Naive B cell (primary cell): ENCODE data around the gene CHN2. TPM values are rescaled to one million over a fixed set of nuclear protein-coding genes. Genes with fewer than 3 reads are reported as not detected.
A peak's percentile ranks its signal among the peaks of the same experiment; 100 is the strongest.

ENCODE experiments used
- ATAC-seq, 2 donors: fragments of 150-1000 bp; cut with Tn5 transposase; 2 replicates each; pipeline ENCODE4 v1.10.0; 2021; ENCODE audit warnings: low read depth in 2 of 2, mild to moderate bottlenecking in 2 of 2, moderate library complexity in 2 of 2
- DNase-seq: peaks from one replicate; pipeline ENCODE4 v3.0.0; 2022
- H3K27ac Mint-ChIP-seq, 6 donors: one replicate each; pipeline ENCODE4 v1.8.0; 2020 to 2022; ENCODE audit warnings: mild to moderate bottlenecking in 6 of 6, mixed read lengths in 6 of 6, moderate library complexity in 5 of 6, inconsistent platforms in 2 of 6
- H3K27me3 Mint-ChIP-seq, 3 donors: one replicate each; pipeline ENCODE4 v1.8.0; 2021 to 2022; ENCODE audit warnings: mixed read lengths in 3 of 3, mild to moderate bottlenecking in 1 of 3
- H3K36me3 Mint-ChIP-seq, 2 donors: one replicate each; pipeline ENCODE4 v1.8.0; 2020 to 2022; ENCODE audit warnings: mixed read lengths in 2 of 2, inconsistent platforms in 1 of 2, mild to moderate bottlenecking in 1 of 2
- H3K4me1 Mint-ChIP-seq, 3 donors: one replicate each; pipeline ENCODE4 v1.8.0; 2020 to 2022; ENCODE audit warnings: mixed read lengths in 3 of 3, inconsistent platforms in 1 of 3, mild to moderate bottlenecking in 1 of 3, moderate library complexity in 1 of 3
- H3K4me3 Mint-ChIP-seq, 8 donors: one replicate each; pipeline ENCODE4 v1.8.0; 2020 to 2022; ENCODE audit warnings: mild to moderate bottlenecking in 8 of 8, mixed read lengths in 8 of 8, moderate library complexity in 8 of 8, inconsistent platforms in 2 of 8
- H3K9me3 Mint-ChIP-seq, 7 donors: one replicate each; pipeline ENCODE4 v1.8.0; 2020 to 2022; ENCODE audit warnings: mixed read lengths in 7 of 7, mild to moderate bottlenecking in 5 of 7, inconsistent platforms in 2 of 7, moderate library complexity in 1 of 7
- polyA plus RNA-seq, 6 donors: library from polyadenylated mRNA; unstranded; fragments of 300-500 nt; fragmentation: Illumina TruSeq; gene quantifications; one replicate each; pipeline ENCODE4 v1.2.3, GENCODE V29; 2021; ENCODE audit warnings: low read depth in 6 of 6

Gene CHN2
- polyA plus RNA-seq, 6 donors from 2014 or later = 0.27 TPM; not detected in 5

GRCh38 chr7:29375641-29376562 is 181.3 kb downstream of the CHN2 start:
- DNase-seq (no peak), ATAC-seq (no peak)
- Mint-ChIP-seq H3K4me1 (no peaks in the 10 kb centered on the region), H3K36me3 (no peaks in the 10 kb centered on the region), H3K4me3 (no peak overlapping the region), H3K27ac (no peak overlapping the region), H3K9me3 (no peaks in the 10 kb centered on the region), H3K27me3 (peaks cover 6 to 9% (median 7%) of the 10 kb centered on the region in 3 donors)

- H3K4me3 Mint-ChIP-seq = no peak overlapping the region
- no peak for DNase-seq
- no peaks in the 10 kb centered on the region for H3K4me1 Mint-ChIP-seq
- H3K27me3 Mint-ChIP-seq = peaks cover 6 to 9% (median 7%) of the 10 kb centered on the region in 3 donors
- no peaks in the 10 kb centered on the region for H3K9me3 Mint-ChIP-seq
- no peaks in the 10 kb centered on the region for H3K36me3 Mint-ChIP-seq
- no peak for ATAC-seq
- no peak overlapping the region for H3K27ac Mint-ChIP-seq
These were observed 183.1 kb downstream of the CHN2 start for GRCh38 chr7:29377718-29378117.

- H3K27me3 Mint-ChIP-seq = peaks cover 6 to 9% (median 7%) of the 10 kb centered on the region in 3 donors
- H3K4me1 Mint-ChIP-seq = no peaks in the 10 kb centered on the region
- no peak overlapping the region for H3K27ac Mint-ChIP-seq
- no peaks in the 10 kb centered on the region for H3K9me3 Mint-ChIP-seq
- no peak for ATAC-seq
- no peaks in the 10 kb centered on the region for H3K36me3 Mint-ChIP-seq
- no peak overlapping the region for H3K4me3 Mint-ChIP-seq
- DNase-seq = no peak
These were observed 185.0 kb downstream of the CHN2 start for GRCh38 chr7:29379551-29379950.

- Mint-ChIP-seq H3K4me3 (no peak overlapping the region), H3K36me3 (no peaks in the 10 kb centered on the region), H3K27ac (no peak overlapping the region), H3K9me3 (no peaks in the 10 kb centered on the region), H3K4me1 (no peaks in the 10 kb centered on the region), H3K27me3 (peaks cover 6 to 9% (median 7%) of the 10 kb centered on the region in 3 donors)
- no peak for DNase-seq
- ATAC-seq = no peak
These were observed 186.9 kb downstream of the CHN2 start for GRCh38 chr7:29381206-29382094.

GRCh38 chr7:29384277-29384676 is 189.7 kb downstream of the CHN2 start:
- peaks cover 0 to 9% (median 4%) of the 10 kb centered on the region in 3 donors for H3K27me3 Mint-ChIP-seq
- no peak overlapping the region for H3K4me3 Mint-ChIP-seq
- no peak for DNase-seq
- no peaks in the 10 kb centered on the region for H3K36me3 Mint-ChIP-seq
- H3K9me3 Mint-ChIP-seq = no peaks in the 10 kb centered on the region
- no peak for ATAC-seq
- no peak overlapping the region for H3K27ac Mint-ChIP-seq
- no peaks in the 10 kb centered on the region for H3K4me1 Mint-ChIP-seq

GRCh38 chr7:29385214-29385814 is 190.7 kb downstream of the CHN2 start:
- no peaks in the 10 kb centered on the region for H3K36me3 Mint-ChIP-seq
- H3K9me3 Mint-ChIP-seq = no peaks in the 10 kb centered on the region
- H3K4me1 Mint-ChIP-seq = no peaks in the 10 kb centered on the region
- no peak for ATAC-seq
- peaks cover 0 to 10% (median 0%) of the 10 kb centered on the region in 3 donors for H3K27me3 Mint-ChIP-seq
- no peak overlapping the region for H3K4me3 Mint-ChIP-seq
- no peak for DNase-seq
- no peak overlapping the region for H3K27ac Mint-ChIP-seq

GRCh38 chr7:29386196-29386765 is 191.7 kb downstream of the CHN2 start:
- Mint-ChIP-seq H3K4me1 (no peaks in the 10 kb centered on the region), H3K4me3 (no peak overlapping the region), H3K9me3 (no peaks in the 10 kb centered on the region), H3K36me3 (no peaks in the 10 kb centered on the region), H3K27me3 (peaks cover 0 to 10% (median 0%) of the 10 kb centered on the region in 3 donors), H3K27ac (no peak overlapping the region)
- ATAC-seq (no peak), DNase-seq (no peak)

GRCh38 chr7:29391262-29391661 is 196.7 kb downstream of the CHN2 start:
- no peak for ATAC-seq
- Mint-ChIP-seq H3K9me3 (no peaks in the 10 kb centered on the region), H3K36me3 (no peaks in the 10 kb centered on the region), H3K27me3 (peaks cover 4 to 14% (median 9%) of the 10 kb centered on the region in 3 donors), H3K4me1 (no peaks in the 10 kb centered on the region), H3K4me3 (peak overlapping the region in 1 of 8 donors; percentile 23), H3K27ac (no peak overlapping the region)
- no peak for DNase-seq

GRCh38 chr7:29394321-29394720 is 199.7 kb downstream of the CHN2 start:
- ATAC-seq (no peak), DNase-seq (no peak)
- Mint-ChIP-seq H3K9me3 (no peaks in the 10 kb centered on the region), H3K27ac (no peak overlapping the region), H3K4me1 (no peaks in the 10 kb centered on the region), H3K4me3 (no peak overlapping the region), H3K36me3 (no peaks in the 10 kb centered on the region), H3K27me3 (peaks cover 10 to 23% (median 12%) of the 10 kb centered on the region in 3 donors)

- H3K27me3 Mint-ChIP-seq = peaks cover 15 to 26% (median 19%) of the 10 kb centered on the region in 3 donors
- H3K4me1 Mint-ChIP-seq = no peaks in the 10 kb centered on the region
- no peak for ATAC-seq
- no peak for DNase-seq
- no peak overlapping the region for H3K27ac Mint-ChIP-seq
- H3K9me3 Mint-ChIP-seq = no peaks in the 10 kb centered on the region
- H3K4me3 Mint-ChIP-seq = no peak overlapping the region
- H3K36me3 Mint-ChIP-seq = no peaks in the 10 kb centered on the region
These were observed 202.0 kb downstream of the CHN2 start for GRCh38 chr7:29396563-29396962.

GRCh38 chr7:29397398-29397797 is 202.8 kb downstream of the CHN2 start:
- Mint-ChIP-seq H3K4me1 (no peaks in the 10 kb centered on the region), H3K9me3 (no peaks in the 10 kb centered on the region), H3K27ac (no peak overlapping the region), H3K27me3 (peaks cover 15 to 26% (median 19%) of the 10 kb centered on the region in 3 donors), H3K4me3 (no peak overlapping the region), H3K36me3 (no peaks in the 10 kb centered on the region)
- no peak for DNase-seq
- no peak for ATAC-seq

GRCh38 chr7:29398011-29398410 is 203.4 kb downstream of the CHN2 start:
- Mint-ChIP-seq H3K27ac (no peak overlapping the region), H3K9me3 (no peaks in the 10 kb centered on the region), H3K4me3 (no peak overlapping the region), H3K4me1 (no peaks in the 10 kb centered on the region), H3K36me3 (no peaks in the 10 kb centered on the region), H3K27me3 (peaks cover 15 to 26% (median 15%) of the 10 kb centered on the region in 3 donors)
- ATAC-seq = no peak
- no peak for DNase-seq

GRCh38 chr7:29400437-29400836 is 205.9 kb downstream of the CHN2 start:
- ATAC-seq (no peak), DNase-seq (no peak)
- no peaks in the 10 kb centered on the region for H3K4me1 Mint-ChIP-seq
- no peaks in the 10 kb centered on the region for H3K36me3 Mint-ChIP-seq
- peaks cover 15 to 19% (median 18%) of the 10 kb centered on the region in 3 donors for H3K27me3 Mint-ChIP-seq
- H3K9me3 Mint-ChIP-seq = no peaks in the 10 kb centered on the region
- H3K4me3 Mint-ChIP-seq = no peak overlapping the region
- H3K27ac Mint-ChIP-seq = no peak overlapping the region
